Osteoblast (primary cell): ENCODE measurements around the gene SLC16A2. TPM values are rescaled to one million over a fixed set of nuclear protein-coding genes. Genes with fewer than 3 reads are reported as not detected.

ENCODE experiments used
- DNase-seq: peaks from one replicate; pipeline ENCODE4 v3.0.0; 2011; ENCODE audit warnings: low spot score, mixed read lengths; ENCODE audit not compliant: insufficient read length; ENCODE audit errors: missing footprints
- H2AFZ ChIP-seq: 2 replicates; pipeline ENCODE4 v1.6.0; 2011; ENCODE audit warnings: mild to moderate bottlenecking, low read length
- H3K27ac ChIP-seq: 2 replicates; pipeline ENCODE4 v1.5.1; 2011; ENCODE audit warnings: mild to moderate bottlenecking, low read depth, low read length, moderate library complexity
- H3K27me3 ChIP-seq: 2 replicates; pipeline ENCODE4 v1.6.0; 2012; ENCODE audit warnings: mild to moderate bottlenecking, control low read depth, inconsistent platforms, low read length, moderate library complexity; ENCODE audit not compliant: insufficient read depth
- H3K36me3 ChIP-seq: 2 replicates; pipeline ENCODE4 v1.5.1; 2011; ENCODE audit warnings: mild to moderate bottlenecking, low read length, control low read depth, moderate library complexity; ENCODE audit not compliant: insufficient read depth
- H3K4me1 ChIP-seq: 2 replicates; pipeline ENCODE4 v1.5.1; 2011; ENCODE audit warnings: mild to moderate bottlenecking, low read length, control low read depth, moderate library complexity; ENCODE audit not compliant: insufficient read depth
- H3K4me2 ChIP-seq: 2 replicates; pipeline ENCODE4 v1.6.0; 2011; ENCODE audit warnings: mild to moderate bottlenecking, low read length; ENCODE audit not compliant: insufficient read depth
- H3K4me3 ChIP-seq: fragments of 200-600 bp; sonication (generic); 3 replicates; pipeline ENCODE4 v1.5.1; 2012; ENCODE audit warnings: mild to moderate bottlenecking, low read length, inconsistent platforms; ENCODE audit not compliant: insufficient read depth
- H3K79me2 ChIP-seq: 2 replicates; pipeline ENCODE4 v1.6.0; 2012; ENCODE audit warnings: mild to moderate bottlenecking, low read length, control low read depth, inconsistent platforms; ENCODE audit not compliant: insufficient read depth
- H3K9me3 ChIP-seq: 2 replicates; pipeline ENCODE4 v1.5.1; 2011; ENCODE audit warnings: low read depth, low read length, control low read depth
- H4K20me1 ChIP-seq: 2 replicates; pipeline ENCODE4 v1.6.0; 2012; ENCODE audit warnings: mild to moderate bottlenecking, low read length, control low read depth; ENCODE audit not compliant: insufficient read depth
- CTCF ChIP-seq: IDR thresholded peaks from 2 replicates; pipeline ENCODE4 v1.5.1; 2011; ENCODE audit warnings: mild to moderate bottlenecking, low read depth, low read length, moderate library complexity; ENCODE audit errors: extremely low read depth
- total RNA-seq: library from RNA; depleted of rRNA; stranded (reverse); fragments of >200 nt; gene quantifications from 2 replicates; pipeline ENCODE4 v1.2.3, GENCODE V29; 2012

Gene SLC16A2
- 11.6 and 15.6 TPM in 2 replicates for total RNA-seq

- Histone ChIP-seq H4K20me1 (peaks cover 9% of the 10 kb centered on the region), H3K27me3 (no peaks in the 10 kb centered on the region), H3K4me3 (peak within 1 kb of the TSS; percentile 73), H3K4me1 (peaks cover 8% of the 10 kb centered on the region), H3K27ac (peak within 1 kb of the TSS; percentile 49), H3K36me3 (no peaks in the 10 kb centered on the region), H3K9me3 (no peaks in the 10 kb centered on the region), H3K4me2 (peak within 1 kb of the TSS; percentile 81), H3K79me2 (peaks cover 17% of the 10 kb centered on the region), H2AFZ (peak within 1 kb of the TSS; percentile 85)
- DNase-seq, result peak; percentile 95
- TF ChIP-seq CTCF, result no peak
Observed at GRCh38 chrX:74421036-74421739, at the start of gene SLC16A2. Gene SLC16A2 (plus strand): TSS chrX:74421493. CDS start chrX:74421638, 145 bp downstream.

- Histone ChIP-seq H3K36me3 (no peaks in the 10 kb centered on the region), H3K4me1 (no peaks in the 10 kb centered on the region), H4K20me1 (no peaks in the 10 kb centered on the region), H3K27me3 (peaks cover 27% of the 10 kb centered on the region), H3K4me3 (no peak overlapping the region), H3K9me3 (no peaks in the 10 kb centered on the region), H3K27ac (no peak overlapping the region), H3K4me2 (no peak overlapping the region), H2AFZ (no peak overlapping the region), H3K79me2 (no peaks in the 10 kb centered on the region)
- DNase-seq, result peak; percentile 13
- no peak for TF ChIP-seq CTCF
Observed at GRCh38 chrX:74372272-74372671, 49.0 kb upstream of the SLC16A2 start.

- Histone ChIP-seq H3K27me3 (peaks cover 26% of the 10 kb centered on the region), H2AFZ (no peak overlapping the region), H3K36me3 (no peaks in the 10 kb centered on the region), H4K20me1 (no peaks in the 10 kb centered on the region), H3K27ac (no peak overlapping the region), H3K4me3 (no peak overlapping the region), H3K4me1 (no peaks in the 10 kb centered on the region), H3K4me2 (no peak overlapping the region), H3K79me2 (no peaks in the 10 kb centered on the region), H3K9me3 (no peaks in the 10 kb centered on the region)
- DNase-seq, result no peak
- TF ChIP-seq CTCF, result no peak
Observed at GRCh38 chrX:74377282-74377681, 44.0 kb upstream of the SLC16A2 start.

GRCh38 chrX:74382613-74383012 lies 38.7 kb upstream of the SLC16A2 start:
- DNase-seq, result peak; percentile 78
- Histone ChIP-seq H3K27ac (no peak overlapping the region), H2AFZ (peak overlapping the region; percentile 29), H3K36me3 (no peaks in the 10 kb centered on the region), H3K4me1 (no peaks in the 10 kb centered on the region), H3K9me3 (no peaks in the 10 kb centered on the region), H4K20me1 (no peaks in the 10 kb centered on the region), H3K4me2 (no peak overlapping the region), H3K4me3 (no peak overlapping the region), H3K27me3 (peaks cover 3% of the 10 kb centered on the region), H3K79me2 (no peaks in the 10 kb centered on the region)
- peak; percentile 90 for TF ChIP-seq CTCF
